Measurements from ENCODE around the gene ZFP14.

ZFP14 gene

DNA sequence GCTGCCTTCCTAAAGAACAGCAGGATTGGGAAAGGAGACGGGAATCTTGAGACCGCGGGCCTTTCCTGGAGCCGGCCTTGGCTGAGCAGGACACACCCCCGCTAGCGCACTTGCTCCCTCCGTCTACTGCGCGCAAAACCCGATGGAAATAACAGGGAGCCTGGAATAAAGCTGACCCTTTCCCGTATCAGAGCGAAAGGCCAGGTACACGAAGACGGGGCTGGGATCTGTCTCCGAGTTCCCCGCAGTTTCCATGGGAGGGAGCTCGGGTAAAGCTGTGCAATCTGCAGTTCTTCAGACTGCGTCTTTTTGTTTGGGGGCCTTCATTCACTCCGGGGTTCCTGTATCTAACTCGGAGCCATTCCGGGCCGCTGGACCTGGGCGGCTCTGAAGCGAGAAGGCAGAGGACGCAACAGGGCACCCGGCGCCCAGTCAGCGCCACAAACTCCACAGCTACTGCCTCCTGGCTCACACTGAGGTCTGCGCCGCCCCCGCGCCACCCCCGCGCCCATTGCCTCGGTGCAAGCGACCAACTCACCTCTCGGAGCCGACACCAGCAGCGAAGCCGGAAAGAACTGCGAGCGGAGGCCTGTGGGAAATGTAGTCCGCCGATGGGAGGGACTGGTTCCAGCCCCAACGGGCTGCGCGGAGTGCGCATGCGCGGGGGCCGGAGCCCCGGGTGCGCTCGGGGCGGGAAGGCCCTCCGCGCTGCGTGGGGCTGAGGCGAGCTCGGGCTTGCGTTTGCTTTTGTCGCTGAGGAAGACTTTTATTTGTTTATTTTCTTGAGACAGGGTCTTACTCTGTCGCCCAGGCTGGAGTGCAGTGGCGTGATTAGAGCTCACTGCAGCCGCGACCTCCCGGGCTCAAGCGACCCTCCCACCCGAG lies at the start of gene ZFP14:
Gene ZFP14 (minus strand): TSS at position 577 of the 885 bp plus-strand sequence. CDS start 11,309 bp downstream, outside the sequence.
- peak; percentile 97 for DNase-seq

DNA sequence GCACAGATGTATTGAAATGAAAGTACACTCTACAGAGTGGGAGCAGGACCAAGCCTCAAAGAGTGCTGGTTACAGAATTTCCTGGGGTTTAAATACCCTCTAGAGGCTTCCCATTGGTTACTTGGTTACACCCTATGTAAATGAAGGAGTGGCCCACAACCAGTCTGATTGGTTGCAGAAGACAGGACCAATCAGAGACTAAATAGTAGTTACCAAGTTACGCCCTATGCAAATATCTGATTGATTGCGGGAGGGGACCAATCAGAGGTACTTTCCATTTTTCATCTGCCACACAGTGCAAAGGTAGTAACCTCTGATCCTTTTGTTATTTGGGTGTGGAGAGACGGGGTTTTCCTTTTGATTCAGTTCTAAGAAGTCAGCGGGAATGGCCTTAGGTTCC lies 44.9 kb upstream of the ZFP14 start:
- no peak for DNase-seq

DNA sequence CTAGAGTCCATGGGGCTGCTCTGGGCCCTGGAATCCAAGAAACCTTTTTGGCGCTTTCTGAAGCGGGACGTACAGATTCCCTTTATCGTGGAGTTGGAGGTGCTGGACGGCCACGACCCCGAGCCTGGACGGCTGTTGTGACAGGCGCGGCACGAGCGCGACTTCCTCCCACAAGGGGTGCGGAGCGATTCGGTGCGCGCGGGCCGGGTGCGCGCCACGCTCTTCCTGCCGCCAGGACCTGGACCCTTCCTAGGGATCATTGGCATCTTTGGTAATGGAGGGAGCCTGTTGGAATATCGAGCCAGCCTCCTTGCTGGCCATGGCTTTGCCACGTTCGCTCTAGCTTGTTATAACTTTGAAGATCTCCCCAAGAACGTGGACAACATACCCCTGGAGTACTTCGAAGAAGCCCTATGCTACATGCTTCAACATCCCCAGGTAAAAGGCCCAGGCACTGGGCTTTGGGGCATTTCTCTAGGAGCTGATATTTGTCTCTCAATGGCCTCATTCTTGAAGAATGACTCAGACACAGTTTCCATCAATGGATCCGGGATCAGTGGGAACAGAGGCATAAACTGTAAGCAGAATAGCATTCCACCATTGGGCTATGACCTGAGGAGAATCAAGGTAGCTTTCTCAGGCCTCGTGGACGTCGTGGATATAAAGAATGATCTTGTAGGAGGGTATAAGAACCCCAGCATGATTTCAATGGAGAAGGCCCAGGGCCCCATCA lies 42.9 kb upstream of the ZFP14 start:
- no peak for DNase-seq

DNA sequence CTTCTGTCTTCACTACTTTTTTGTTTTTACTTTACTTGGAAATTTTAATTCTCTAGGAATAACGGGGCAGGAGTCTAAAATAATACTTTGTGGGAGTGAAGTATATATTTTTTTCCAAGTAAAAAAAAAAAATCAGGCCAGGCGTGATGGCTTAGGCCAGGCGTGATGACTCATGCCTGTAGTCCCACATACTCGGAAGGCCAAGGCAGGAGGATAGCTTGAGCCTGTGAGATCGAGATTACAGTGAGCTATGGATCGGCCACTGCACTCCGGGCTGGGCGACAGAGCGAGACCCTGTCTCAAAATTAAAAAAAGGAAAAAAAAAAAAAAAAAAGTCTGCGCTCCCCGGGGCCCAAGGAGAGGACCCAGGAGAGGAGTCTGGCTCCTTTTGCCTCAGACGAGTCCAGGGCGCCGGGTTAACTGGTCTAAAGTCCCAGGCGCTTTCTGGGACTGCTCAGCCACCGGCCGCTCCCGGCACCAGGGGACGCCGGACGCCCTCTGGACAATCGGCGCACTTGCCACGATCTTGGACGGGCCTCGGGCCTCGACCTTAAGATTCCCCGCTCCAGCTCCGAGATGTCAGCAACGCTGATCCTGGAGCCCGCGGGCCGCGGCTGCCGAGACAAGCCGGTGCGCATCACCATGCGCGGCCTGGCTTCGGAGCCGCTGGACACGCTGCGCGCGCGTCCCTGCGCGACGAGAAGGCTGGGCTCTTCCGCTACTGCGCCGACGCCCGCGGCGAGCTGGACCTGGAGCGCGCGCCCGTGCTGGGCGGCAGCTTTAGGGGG lies 42.2 kb upstream of the ZFP14 start:
- no peak for DNase-seq

DNA sequence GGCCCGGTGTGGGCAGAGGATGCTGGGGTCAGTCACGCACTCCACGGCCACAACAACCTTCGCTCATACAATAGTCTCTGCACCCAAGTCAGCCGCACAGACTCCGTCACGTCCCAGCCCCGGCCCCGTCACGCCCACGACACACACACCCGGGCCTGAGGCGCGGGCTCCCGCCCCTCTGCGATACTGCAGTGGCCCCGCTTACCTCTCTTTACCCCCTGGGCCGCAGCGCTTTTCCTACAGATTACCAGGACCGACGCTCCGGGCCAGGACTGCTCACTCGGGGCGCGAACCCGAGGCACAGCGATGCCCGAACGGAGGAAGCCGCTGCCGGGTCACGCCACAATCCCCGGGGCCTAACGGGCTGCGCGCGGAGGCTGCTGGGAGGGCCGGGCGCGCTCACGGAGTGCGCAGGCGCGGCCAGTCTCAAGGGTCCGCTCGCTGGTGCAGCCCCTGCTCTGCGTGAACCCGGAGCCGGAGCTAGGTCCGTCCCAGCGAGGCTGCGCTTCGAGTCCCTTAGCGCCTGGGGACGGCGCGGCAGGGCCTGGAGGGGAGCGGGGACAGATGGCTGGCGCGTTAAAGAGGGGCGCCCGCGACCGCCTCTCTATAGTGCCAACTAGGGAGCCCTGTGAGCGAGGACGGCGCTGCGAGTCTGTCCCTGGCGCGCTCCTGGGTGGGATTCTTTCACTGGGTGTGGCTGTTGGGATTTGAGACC lies 39.4 kb upstream of the ZFP14 start, which contains the start of gene ZFP82:
Gene ZFP82 (minus strand): TSS at position 358 of the 715 bp plus-strand sequence. CDS start 8,855 bp downstream, outside the sequence.
- DNase-seq, result peak; percentile 80

DNA sequence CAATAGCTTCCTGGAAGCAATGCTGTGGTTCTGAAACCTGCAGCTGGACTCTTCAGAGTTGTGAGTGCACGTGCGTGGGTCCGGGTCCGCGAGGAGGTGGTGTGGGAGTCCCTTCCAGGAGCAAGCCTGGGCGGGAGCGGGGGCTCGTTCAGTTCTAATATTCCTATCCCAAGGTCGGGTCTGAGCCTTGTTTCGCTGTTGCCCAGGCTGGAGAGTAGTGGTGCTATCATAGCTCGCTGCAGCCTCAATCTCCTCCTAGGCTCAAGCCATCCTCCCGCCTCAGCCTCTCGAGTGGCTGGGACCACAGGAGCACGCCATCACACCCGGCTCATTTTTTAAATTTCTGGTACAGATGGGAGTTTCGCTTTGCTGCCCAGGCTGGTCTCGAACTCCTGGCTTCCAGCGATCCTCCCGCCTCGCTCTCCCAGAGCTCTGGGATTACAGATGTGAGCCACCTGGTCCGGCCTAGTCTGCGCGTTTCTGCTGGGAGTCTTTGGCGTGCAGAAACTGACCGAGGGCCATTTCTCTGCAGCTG lies 38.8 kb upstream of the ZFP14 start:
- DNase-seq, result no peak

DNA sequence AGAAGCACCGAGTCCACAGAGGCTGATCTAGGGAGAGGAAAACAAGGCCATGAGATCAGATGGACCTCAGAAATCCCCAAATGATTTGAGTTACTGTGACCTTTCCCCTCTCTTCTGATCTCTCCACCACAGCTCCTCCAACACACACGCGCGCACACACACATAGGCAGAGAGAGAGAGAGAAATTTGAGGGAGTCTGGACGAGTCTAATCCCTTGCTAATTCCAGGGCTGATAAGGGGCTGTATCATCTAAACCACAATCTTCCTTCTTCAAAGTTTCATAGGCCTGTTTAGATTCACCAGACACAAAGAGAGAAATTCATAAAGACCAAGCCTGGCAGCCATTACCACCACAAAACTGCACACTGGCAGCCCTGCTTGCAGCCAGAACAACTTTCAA lies 30.8 kb upstream of the ZFP14 start:
- no peak for DNase-seq

DNA sequence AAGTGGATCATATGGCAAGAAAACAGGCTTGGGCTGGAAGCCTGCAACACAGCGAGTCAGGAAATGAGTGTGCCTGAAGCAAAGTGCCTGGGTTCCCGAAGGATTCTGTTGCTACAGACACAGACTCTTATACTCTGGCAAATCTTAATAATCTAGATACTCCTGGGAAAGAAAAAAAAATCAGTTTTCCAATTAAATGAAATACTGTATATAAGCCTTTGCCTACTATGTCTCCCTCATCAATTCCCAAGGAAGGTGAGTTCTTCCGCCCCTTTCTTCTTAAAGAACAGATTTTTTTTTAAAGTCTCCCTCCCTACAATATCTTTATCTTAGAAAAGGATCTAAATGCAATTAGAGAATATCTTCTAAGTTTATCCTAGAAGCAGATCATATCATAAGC lies 29.1 kb upstream of the ZFP14 start:
- no peak for DNase-seq

DNA sequence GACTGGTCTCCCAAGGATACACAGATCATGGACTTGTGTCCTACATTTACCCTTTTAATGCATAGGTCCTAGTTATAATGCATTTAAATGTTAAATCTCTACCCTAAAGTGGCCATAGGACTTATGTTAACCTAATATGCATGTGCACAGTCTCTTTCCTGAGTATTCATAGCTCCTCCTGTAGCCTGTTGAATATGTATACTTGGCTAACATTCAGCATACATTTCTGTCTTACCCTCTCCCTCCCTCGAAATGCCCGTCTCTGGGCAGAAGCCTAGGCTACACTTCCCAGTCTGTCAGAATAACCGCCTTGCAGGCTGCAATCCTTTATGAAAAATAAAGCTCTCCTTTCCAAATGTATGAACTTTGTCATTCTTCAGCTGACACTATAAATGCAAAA lies 25.5 kb upstream of the ZFP14 start:
- DNase-seq, result no peak

DNA sequence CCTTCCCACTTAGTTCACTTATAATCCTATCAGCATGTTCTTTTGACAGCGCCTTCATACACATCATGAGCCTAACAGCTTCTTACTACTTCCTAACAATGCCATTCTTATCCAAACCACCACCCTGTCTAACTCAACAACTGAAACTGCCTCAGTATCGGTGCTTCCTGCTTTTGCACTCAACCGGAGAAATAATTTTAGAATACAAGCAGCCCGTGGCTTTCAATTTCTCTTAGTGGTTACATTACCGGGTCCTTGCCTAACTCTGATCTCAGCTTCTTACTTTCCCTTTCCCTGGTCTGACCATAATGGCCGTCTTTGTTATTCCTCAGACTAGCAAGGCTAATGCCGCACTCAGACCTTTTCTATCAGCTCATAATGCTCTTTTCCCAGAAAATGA lies 22.5 kb upstream of the ZFP14 start:
- DNase-seq, result no peak

DNA sequence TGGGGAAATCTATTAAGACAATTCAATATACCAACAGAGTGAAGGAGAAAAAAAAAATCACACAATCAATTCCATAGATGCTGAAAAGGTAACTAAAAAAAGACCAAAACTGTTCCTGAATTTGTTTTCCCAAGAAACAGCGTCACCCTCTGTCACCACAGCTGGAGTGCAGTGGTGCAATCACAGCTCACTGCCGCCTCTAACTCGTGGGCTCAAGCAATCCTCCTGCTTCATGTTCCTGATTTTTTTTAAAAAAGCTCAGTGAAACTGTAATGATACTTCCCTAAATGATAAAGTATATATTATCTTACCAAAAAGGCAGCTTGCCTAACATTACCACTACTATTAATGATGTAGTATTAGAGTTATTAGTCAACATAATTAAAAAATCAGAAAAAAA lies 19.6 kb upstream of the ZFP14 start:
- DNase-seq, result peak; percentile 7

DNA sequence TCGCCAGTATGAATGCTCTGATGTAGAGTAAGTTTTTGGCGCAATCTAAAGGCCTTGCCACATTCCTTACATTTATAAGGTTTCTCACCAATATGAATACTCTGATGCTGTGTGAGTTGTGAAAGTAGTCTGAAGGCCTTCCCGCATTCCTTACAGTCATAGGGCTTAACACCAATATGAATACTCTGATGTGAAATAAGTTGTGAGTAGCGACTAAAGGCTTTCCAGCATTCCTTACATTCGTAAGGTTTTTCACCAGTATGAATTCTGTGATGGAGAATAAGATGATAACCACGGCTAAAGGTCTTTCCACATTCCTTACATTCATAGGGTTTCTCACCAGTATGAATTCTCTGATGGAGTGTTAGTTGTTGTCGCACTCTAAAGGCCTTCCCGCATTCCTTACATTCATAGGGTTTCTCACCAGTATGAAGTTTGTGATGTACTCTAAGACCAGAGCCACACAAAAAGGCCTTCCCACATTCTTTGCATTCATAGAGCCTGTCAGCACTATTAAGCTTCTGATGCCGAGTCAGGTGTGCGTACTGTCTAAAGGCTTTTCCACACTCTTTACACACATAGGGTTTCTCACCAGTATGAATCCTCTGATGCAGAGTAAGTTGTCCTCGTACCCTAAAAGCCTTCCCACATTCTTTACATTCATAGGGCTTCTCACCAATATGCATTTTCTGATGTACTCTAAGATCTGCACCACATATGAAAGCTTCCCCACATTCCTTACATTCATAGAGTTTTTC lies 14.1 kb upstream of the ZFP14 start:
- no peak for DNase-seq

DNA sequence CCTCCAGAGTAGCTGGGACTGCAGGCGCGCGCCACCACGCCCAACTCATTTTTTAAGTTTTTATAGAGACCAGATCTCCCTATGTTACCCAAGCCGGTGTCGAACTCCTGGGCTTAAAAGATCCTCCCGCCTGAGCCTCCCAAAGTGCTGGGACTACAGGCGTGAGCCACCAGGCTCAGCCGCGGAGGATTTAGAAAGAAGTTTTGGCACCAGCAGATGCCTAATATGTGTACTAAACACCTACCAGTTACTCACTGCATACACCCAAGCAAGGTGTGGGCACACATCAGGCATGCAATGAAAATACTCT lies 464 bp upstream of the ZFP14 start:
- no peak for DNase-seq

DNA sequence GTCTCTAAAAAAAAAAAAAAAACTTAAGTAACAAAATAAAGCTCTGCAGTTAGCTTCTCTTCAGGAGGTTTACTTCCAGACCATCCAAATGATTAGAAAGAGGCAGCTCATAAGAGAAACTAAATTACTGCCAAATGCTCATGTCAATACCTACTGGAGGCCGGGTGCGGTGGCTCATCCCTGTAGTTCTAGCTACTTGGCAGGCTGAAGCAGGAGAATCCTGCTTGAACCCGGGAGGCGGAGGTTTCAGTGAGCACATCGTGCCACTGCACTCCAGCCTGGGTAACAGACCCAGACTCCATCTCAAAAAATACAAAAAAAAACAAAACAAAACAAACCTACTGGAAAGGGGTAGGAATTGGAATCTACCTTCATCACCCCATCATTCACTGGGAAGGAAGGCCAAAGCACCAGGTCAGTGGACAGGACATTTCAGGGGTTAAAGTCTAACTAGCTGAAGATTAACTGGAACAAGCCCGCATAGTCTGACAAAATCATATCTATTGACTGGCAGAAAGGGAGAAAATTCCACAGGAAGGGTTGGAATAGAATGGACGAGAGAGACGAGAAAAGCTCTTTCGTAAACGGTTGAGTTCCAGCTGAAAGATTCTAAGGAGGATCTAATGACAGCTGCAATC lies 1.3 kb downstream of the ZFP14 start:
- DNase-seq, result no peak

DNA sequence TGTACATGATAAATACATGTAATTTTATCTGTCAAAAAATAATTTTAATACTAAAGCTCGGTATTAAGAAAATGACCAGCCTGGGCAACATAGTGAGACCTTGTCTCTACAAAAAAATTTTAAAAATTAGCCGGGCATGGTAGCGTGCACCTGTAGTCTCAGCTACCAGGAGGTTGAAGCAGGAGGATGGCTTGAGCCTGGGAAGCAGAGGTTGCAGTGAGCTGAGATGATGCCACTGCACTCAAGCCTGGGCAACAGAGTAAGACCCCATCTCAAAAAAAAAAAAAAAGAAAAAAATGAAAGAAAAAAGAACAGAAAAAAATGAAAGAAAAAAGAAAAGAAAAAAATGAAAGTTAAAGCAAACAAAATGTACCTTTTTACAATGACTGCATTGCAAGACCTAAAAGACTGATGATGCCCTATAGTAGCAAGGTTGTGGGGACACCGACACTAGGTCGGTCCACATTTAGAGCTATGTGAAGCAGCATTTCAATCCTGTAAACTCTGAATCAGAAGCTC lies 5.3 kb downstream of the ZFP14 start:
- DNase-seq, result no peak

DNA sequence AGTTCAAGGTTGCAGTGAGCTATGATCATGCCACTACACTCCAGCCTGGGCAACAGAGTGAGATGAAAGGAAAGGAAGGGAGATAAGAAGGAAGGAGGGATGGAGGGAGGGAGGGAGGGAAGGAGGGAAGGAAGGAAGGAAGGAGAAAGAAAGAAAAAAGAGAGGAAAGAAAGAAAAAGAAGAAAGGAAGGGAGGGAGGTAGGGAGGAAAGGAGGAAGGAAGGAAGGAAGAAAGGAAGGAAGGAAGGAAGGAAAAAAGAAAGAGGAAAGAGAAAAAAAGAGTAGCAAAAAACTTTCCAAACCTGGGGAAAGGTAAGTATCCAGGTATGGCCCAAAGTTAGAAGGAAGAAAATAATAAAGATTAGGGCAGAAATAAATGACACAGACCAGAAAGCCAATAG lies 7.1 kb downstream of the ZFP14 start:
- no peak for DNase-seq

DNA sequence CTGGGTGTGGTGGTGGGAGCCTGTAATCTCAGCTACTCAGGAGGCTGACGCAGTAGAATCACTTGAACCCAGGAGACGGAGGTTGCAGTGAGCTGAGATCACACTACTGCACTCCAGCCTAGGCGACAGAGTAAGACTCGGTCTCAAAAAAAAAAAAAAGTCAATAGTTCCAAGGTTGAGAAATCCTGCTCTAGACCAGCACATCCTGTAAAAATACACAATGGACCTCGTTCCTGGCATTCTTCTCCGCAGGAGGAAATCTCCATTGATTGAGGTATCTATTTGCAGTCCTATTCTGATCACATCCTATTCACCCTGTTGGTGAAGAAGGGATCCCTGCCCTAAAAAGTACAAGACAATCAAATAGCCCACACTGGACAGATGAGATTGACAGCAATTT lies 15.2 kb downstream of the ZFP14 start:
- DNase-seq, result no peak

DNA sequence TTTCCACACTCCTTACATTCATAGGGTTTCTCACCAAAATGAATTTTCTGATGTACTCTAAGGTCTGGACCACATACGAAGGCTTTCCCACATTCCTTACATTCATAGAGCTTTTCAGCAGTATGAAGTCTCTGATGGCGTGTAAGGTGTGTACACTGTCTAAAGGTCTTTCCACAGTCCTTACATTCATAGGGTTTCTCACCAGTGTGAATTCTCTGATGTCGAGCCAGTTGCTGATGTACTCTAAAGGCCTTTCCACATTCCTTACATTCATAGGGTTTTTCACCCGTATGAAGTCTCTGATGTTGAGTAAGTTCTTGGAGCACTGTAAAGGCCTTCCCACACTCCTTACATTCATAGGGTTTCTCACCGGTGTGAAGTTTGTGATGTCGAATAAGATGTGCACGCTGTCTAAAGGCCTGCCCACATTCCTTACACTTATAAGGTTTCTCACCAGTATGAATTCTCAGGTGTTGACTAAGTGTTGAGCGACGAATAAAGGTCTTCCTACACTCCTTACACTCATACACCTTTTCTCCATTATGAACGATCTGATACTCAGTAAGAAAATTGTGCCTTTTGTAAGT lies 38.1 kb downstream of the ZFP14 start:
- no peak for DNase-seq

DNA sequence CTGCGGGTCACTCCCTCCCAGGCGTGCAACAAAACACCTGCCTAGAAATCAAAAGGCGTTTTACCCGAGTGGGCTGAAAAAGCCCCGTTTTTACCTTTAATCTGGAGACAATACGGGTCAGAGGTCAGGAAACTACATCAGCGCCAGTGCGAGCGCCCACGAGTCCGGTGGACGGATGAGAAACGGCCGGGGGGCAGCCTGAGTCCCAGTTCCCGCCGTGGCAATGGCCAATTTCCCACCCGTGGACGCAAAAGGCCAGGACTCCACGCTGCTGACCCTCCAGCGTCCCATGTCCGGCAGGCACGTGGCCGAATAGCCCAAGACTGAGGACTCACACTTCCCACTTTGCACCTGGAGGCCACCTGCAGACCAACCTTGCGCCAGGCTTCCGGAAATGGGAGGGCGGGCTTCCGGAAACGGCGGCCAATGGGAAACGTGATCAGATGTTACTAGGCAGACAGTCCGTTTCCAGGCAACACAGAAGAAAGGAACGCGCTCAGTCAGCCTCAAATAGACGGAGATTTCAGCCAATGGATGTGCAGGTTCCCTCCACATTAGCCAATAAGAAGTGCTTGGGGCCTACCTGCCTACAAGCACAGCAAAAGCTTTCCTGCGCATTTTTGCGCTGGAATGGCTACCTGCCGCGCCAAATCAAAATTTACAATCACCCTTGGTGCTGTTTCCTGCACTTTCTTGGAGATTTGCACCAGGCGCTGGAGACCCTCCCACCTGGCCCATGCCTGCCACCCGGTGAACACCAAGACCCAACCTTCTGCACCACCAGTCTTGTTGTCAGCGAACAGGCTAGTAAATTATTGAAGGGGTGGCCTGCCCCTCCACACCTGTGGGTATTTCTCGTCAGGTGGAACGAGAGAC lies 47.4 kb downstream of the ZFP14 start:
- peak; percentile 66 for DNase-seq

DNA sequence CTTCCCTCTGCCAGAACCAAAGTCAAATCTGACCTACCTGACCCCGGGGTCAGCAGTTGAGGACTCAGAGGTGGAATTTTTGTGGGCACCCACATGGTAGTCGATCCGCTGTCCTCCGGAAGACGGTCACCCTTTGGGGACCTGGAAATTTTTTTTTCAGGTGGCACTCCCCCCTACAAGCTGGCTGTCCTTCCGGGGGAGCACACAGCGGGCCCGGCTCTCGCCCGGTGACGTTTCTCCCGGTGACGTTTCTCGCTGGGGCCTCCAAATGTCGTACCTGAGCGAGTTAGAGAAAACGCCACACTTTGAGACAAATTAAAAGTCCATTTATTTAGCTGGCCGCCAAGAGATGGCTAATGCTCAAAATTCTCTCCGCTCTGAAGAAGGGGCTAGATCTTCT lies 48.8 kb downstream of the ZFP14 start:
- DNase-seq, result no peak
